Nucleus accumbens (tissue), 56 donors: ENCODE data around the gene CGNL1.

Source experiments
- DNase-seq, 56 donors: peaks; one replicate each; lab custom pipeline; 2025; lab: John Stamatoyannopoulos, UW

CGNL1 gene

DNA sequence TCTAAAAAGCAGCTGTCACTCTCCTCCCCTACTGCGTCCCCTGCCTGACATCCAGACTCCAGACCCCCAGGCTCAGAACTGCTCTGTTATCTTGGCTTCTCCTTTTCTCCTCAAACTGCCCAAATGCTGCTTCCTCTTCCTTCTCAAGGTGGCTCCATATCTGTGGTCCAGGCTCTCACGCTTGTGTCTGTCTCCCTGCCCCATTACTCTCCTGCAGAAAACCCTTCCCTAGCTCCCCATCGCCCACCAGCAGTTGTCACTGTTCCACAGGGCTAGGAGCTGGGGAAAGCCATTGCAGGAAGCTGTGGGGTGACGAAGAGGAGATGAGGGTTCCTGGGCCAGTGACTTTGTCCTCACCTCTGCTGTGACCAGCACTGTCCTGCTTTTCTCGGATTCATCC lies 30.7 kb upstream of the CGNL1 start:
- DNase-seq, result peak in 5 of 56 donors; percentile 3 to 32 (median 12)

- no peak for DNase-seq
Measured at GRCh38 chr15:57348081-57348480, 28.2 kb upstream of the CGNL1 start.

- no peak for DNase-seq
Measured at GRCh38 chr15:57352535-57353316, 23.6 kb upstream of the CGNL1 start.

DNA sequence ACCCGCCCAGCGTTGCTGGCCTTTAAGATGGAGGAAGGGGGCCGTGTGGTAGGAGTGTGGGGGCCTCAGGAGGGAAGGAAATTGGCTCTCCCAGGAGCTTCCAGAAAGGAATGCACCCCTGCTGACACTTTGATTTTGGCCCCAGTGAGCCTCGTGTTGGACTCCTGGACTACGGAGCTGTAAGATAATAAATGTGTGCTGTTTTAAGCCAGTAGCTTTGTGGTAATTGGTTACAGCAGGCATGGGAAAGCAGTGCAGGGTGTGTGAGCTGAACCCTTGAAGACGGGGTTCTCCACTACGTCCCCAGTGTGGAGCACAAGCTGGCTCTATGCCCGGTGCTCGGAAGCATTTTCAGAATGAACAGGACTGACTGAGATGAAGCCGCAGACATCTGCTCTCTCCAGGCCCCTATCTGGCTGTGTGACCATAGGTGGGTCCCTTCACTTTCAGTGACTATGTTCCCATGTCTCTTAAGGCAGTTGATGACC lies 22.9 kb upstream of the CGNL1 start:
- DNase-seq, result no peak

DNA sequence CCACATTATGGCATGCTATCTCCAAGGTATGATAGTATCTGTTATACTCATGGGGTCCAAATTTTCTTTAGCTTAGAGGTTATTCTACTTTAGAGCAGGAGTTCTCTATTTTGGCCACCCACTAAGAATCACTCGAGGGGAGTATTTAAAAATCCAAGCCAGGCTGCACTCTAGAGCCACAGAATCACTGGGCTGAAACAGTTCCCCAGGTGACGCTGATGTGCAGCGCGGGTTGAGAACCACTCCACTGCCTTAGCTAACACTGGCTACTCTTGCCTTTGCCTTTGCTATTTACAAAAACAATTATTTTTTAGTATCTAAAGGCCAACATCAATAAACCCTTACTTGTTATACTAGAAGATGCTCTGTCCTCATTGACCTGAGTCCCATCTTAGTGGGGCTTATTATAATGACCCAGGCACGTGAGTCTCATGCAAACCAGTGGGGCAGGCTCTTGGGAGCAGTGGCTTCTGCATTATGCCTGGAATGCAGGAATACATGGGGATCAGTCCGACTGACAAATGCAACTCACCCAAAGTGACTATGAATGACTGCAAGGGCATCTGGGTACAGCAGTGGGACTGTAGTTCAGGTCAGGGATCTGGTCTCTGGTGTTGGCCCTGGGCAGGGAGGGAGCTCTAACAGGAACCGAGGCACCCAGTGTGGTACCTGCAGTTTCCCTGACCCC lies 21.7 kb upstream of the CGNL1 start:
- DNase-seq, result no peak

DNA sequence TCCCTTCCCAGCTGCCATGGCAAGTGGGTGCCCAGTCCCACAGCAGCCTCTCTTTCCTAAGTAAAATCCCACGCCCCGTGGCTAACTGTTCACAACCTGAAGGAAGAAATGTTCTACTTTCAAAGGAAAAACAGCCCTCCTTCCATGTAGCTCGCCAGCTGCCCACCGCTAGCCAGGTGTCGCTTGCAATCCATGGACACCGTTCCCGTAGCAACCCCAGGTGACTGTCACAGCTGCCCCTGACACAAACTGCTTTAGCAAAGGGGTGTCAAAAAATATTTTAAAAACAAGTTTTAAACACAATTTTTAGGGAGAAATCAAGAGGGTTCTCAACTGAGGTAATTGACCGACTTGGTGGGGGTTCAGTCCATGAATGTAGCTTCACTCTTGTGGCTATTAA lies 21.0 kb upstream of the CGNL1 start:
- no peak for DNase-seq

DNA sequence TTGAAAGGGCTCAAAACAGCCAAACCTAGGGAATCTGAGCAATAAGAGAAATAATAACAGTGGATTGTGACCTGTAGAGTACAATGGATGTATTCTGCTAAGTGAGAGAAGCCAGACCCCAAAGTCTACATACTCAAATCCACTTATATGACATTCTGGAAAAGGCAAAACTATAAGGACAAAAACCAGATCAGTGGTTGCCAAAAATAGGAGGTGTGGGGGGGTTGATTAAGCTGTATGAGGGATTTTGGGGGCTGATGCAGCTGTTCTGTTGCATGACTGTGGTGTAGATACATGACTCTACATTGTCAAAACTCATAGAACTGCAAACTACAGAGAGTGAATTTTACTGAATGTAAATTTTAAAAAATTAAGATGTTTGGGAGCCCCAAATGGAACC lies 20.1 kb upstream of the CGNL1 start:
- no peak for DNase-seq

DNA sequence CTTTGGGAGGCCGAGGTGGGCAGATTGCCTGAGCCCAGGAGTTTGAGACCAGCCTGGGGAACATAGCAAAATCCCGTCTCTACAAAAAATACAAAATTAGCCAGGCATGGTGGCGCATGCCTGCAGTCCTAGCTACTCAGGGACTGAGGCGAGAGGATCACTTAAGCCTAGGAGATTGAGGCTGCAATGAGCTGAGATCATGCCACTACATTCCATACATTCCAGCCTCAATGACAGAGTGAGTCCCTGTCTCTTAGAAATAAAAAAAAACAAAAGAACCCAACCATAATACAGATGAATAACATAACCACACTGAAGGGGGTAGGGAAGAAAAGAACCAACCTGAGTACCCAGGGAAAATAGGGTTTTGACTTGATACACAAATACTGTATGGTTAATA lies 19.7 kb upstream of the CGNL1 start:
- DNase-seq, result no peak

- no peak for DNase-seq
Measured at GRCh38 chr15:57357799-57358198, 18.5 kb upstream of the CGNL1 start.

DNA sequence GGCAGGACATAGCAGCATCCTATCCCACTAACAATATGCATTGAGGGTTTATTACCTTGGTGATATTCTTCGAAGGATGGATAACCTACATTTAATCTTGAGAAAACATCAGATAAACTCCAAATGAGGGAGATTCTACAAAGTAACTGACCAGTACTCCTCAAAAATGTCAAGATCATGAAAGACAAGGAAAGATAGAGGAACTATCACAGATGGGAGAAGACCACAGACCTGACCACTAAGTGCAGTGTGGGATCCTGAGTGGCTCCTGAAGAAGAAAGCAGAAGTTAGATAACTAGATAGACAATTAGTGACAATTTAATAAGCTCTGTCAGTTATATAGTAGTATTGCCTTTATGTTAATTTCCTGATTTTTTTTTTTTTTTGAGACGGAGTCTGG lies 17.7 kb upstream of the CGNL1 start:
- DNase-seq, result no peak

DNA sequence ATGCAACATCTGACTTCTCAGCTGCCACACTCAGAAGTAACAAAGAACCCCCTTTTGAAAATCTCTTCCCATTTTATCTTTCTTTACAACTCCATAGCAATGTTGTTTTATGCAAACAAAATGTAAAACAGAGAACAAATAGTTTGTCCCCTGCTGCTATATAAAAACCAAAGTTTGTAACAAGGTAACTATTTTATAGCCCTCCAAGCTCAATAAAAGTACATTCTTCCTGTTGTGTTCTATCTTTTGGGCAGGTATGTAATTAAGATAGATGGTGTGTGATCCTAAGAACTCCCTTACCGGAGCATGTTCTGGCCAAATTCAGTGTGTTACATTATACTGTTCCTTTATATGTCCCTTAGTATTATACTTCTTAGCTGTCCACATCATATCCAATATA lies 12.6 kb upstream of the CGNL1 start:
- no peak for DNase-seq

DNA sequence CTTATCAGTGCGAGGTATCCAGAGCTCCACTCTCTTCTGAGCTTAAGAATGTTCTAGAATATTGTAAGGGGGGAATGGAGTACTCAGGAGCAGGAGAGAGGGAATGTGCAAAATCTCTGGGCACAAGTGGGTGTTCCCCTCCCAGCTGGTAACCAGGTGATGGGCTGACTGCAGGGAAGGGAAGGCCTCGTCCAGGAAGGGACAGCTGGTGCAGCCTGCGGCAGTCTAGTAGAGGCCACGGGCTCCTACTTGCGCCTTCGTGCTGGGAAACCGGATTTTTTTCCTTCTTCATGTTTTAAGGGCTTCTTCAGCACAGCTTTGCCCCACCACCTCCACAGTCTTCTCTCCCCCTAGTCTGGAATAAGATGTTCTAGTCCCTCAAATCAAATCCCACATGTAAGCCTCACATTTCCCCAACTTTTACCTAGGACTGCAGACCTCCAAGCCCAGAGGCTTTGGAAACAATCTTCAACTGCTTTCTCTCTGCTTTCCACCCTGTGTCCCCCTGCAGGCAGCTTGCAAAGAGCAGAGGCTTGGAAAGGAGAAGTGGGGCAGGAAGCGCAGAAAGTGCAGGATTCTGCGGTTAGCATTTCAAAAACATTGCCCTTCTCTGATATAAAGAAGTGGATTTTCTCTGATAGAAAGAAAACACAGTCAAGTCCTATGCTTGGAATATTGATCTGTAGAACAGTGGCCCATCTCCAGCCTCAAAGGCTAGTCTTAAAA lies 11.9 kb upstream of the CGNL1 start:
- peak in 5 of 56 donors; percentile 1 to 33 (median 9) for DNase-seq

- DNase-seq, result no peak
Measured at GRCh38 chr15:57367556-57367955, 8.7 kb upstream of the CGNL1 start.

DNA sequence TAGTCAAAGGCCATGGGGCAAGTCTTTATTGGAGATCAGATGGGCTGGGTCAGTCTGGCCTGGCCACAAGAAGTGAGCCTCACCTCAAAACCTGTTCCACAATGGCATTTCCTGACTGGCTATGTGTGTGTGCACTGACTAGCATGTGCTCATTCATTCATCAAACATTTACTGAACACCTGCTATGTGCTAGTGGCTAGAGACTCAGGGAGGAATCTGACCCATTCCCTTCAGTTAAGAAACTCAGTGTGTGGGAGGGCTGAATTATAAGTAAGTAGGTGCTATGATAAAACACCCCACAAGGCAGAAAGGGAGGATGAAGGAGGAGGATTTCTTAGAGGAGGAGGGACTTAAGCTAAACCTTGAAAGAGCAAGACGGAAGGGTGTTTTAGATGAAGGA lies 5.4 kb upstream of the CGNL1 start:
- no peak for DNase-seq

GRCh38 chr15:57373251-57373881 lies 2.9 kb upstream of the CGNL1 start:
- DNase-seq, result no peak

DNA sequence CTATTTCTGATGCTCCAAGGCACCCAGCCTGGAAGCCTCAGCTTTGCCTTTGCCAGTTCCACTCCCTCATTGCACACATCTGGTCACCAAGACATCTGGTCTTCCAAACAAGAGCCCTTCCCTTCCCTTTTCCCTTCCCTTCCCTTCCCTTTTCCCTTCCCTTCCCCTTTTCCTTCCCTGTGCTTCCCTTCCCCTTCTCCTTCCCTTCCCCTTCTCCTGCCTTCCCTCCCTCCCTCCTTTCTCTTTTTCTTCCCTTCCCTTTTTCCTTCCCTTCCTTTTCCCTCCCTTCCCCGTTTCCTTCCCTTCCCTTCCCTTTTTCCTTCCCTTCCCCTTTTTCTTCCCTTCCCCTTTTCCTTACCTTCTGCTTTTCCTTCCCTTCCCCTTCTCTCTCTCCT lies 2.4 kb upstream of the CGNL1 start:
- DNase-seq, result no peak

GRCh38 chr15:57376696-57377477 lies 582 bp downstream of the CGNL1 start:
- peak in 1 of 56 donors; percentile 43 for DNase-seq

- no peak for DNase-seq
Measured at GRCh38 chr15:57377478-57377847, 1.2 kb downstream of the CGNL1 start.

DNA sequence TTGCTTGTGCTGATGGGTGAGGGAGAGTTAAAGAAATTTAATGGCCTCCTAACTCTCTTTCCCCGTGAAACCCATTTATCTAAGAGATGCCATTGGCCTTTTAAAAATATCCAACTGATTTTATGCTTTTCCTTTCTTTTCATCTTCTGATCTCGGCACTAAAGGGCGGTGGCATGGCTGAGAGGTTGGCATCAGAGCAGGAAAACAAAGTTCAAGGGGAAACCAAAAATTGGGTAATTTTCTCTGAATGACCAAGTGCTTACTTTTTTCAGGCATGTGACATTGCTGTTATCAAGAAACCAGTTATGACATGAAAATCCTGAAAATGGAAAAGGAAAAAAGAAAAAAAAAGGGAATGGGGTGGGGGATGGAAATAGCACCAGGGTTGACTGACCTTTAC lies 3.2 kb downstream of the CGNL1 start:
- no peak for DNase-seq

DNA sequence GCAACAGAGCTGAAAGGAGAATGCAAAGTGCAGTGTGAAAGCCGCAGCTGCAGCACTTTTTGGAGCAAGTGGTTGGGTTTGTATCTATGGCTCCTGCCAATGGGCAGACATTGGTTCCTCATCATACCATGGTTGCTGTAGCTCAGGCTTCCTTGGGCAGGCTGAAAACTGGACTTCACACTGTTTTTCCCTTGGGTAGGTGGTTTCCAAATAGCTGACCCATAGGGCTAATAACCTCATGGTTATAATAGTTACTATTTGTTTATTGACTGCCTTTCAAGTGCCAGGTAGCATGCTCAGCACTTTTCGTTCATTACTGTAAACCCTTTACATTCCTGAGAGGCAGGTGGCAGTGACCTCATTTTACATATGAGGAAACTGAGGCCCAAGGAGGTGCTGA lies 4.5 kb downstream of the CGNL1 start:
- no peak for DNase-seq
